IMR-90 (cell line): ENCODE data around the gene PFDN5. TPM values are rescaled to one million over a fixed set of nuclear protein-coding genes. Genes with fewer than 3 reads are reported as not detected.

Experiments used
- ATAC-seq: fragments of 200-7000 bp; cut with Tn5 transposase; 2 replicates; pipeline ENCODE4 v1.9.1; 2020; ENCODE audit warnings: low read depth, mild to moderate bottlenecking, moderate library complexity
- BruUV-seq: library from RNA; stranded (reverse); fragments of 400-500 nt; replicated peaks from 2 replicates; lab custom pipeline; 2021; lab: Mats Ljungman, UMichigan
- CTCF ChIA-PET: fragments of 300-600 bp; formaldehyde crosslinking; extraction: SDS; loops from one replicate; lab custom pipeline; 2021; ENCODE audit warnings: antibody characterized with exemption; lab: Yijun Ruan, JAX
- POLR2A ChIA-PET: fragments of 300-600 bp; sonication (Branson Sonifier 250); formaldehyde crosslinking; loops from one replicate; lab custom pipeline; 2022; ENCODE audit warnings: antibody characterized with exemption; ENCODE audit not compliant: unreplicated experiment; lab: Charles Lee
- DNase-seq: peaks from one replicate; pipeline ENCODE4 v3.0.0; 2013
- H2AFZ ChIP-seq: replicated peaks from 2 replicates; pipeline ENCODE3; 2013; ENCODE audit warnings: low read length, mild to moderate bottlenecking; ENCODE audit not compliant: poor library complexity
- H2AK5ac ChIP-seq: 2 replicates; pipeline ENCODE4 v1.6.1; 2013; ENCODE audit warnings: low read depth, low read length, inconsistent platforms
- H2AK9ac ChIP-seq: replicated peaks from 2 replicates; pipeline ENCODE3; 2013; ENCODE audit warnings: mild to moderate bottlenecking, low read depth, low read length, moderate library complexity; ENCODE audit not compliant: poor library complexity
- H2BK120ac ChIP-seq: 2 replicates; pipeline ENCODE4 v1.6.1; 2013; ENCODE audit warnings: low read depth, low read length, inconsistent platforms
- H2BK15ac ChIP-seq: 3 replicates; pipeline ENCODE4 v1.6.1; 2013; ENCODE audit warnings: low read depth, low read length, inconsistent platforms
- H2BK20ac ChIP-seq: 2 replicates; pipeline ENCODE4 v1.6.1; 2013; ENCODE audit warnings: low read depth, mild to moderate bottlenecking, inconsistent platforms, low read length, moderate library complexity
- H2BK5ac ChIP-seq: 2 replicates; pipeline ENCODE4 v1.6.1; 2013; ENCODE audit warnings: mild to moderate bottlenecking, low read depth, low read length, inconsistent platforms; ENCODE audit not compliant: poor library complexity, severe bottlenecking
- H3K14ac ChIP-seq: replicated peaks from 2 replicates; pipeline ENCODE4 v1.6.1; 2013; ENCODE audit warnings: low read depth, low read length, inconsistent platforms
- H3K18ac ChIP-seq: 2 replicates; pipeline ENCODE4 v1.6.1; 2013; ENCODE audit warnings: low read depth, low read length, control low read depth
- H3K23ac ChIP-seq: 2 replicates; pipeline ENCODE4 v1.6.1; 2013; ENCODE audit warnings: low read depth, low read length, inconsistent platforms
- H3K27ac ChIP-seq: 2 replicates; pipeline ENCODE4 v1.5.1; 2013; ENCODE audit warnings: mild to moderate bottlenecking, control low read depth, low read length; ENCODE audit not compliant: insufficient read depth
- H3K27me3 ChIP-seq: 2 replicates; pipeline ENCODE4 v1.6.1; 2013; ENCODE audit warnings: low read length; ENCODE audit not compliant: control insufficient read depth, insufficient read depth
- H3K36me3 ChIP-seq: 2 replicates; pipeline ENCODE4 v1.6.1; 2013; ENCODE audit warnings: low read length, mixed read lengths; ENCODE audit not compliant: control insufficient read depth, insufficient read depth
- H3K4ac ChIP-seq: 2 replicates; pipeline ENCODE4 v1.6.1; 2013; ENCODE audit warnings: low read depth, low read length, inconsistent platforms
- H3K4me1 ChIP-seq: 2 replicates; pipeline ENCODE4 v1.6.1; 2013; ENCODE audit warnings: low read length, mixed read lengths; ENCODE audit not compliant: control insufficient read depth, insufficient read depth
- H3K4me2 ChIP-seq: 2 replicates; pipeline ENCODE4 v1.6.1; 2013; ENCODE audit warnings: low read depth, mild to moderate bottlenecking, control low read depth, low read length, moderate library complexity
- H3K4me3 ChIP-seq: 2 replicates; pipeline ENCODE4 v1.5.1; 2013; ENCODE audit warnings: low read depth, mild to moderate bottlenecking, control low read depth, low read length, moderate library complexity; ENCODE audit not compliant: insufficient read depth
- H3K56ac ChIP-seq: 2 replicates; pipeline ENCODE4 v1.6.1; 2013; ENCODE audit warnings: low read length, inconsistent platforms; ENCODE audit not compliant: insufficient read depth; ENCODE audit errors: extremely low read depth
- H3K79me1 ChIP-seq, 2 experiments: 2 replicates each; pipeline ENCODE4 v1.6.1; 2013; ENCODE audit warnings: low read length in 2 of 2, inconsistent platforms in 1 of 2, low read depth in 1 of 2
- H3K9ac ChIP-seq: 2 replicates; pipeline ENCODE4 v1.6.1; 2013; ENCODE audit warnings: low read depth, low read length, control low read depth
- H3K9me1 ChIP-seq: 2 replicates; pipeline ENCODE4 v1.6.1; 2013; ENCODE audit warnings: low read length, inconsistent platforms; ENCODE audit not compliant: insufficient read depth
- H3K9me3 ChIP-seq: 2 replicates; pipeline ENCODE4 v1.6.1; 2013; ENCODE audit warnings: low read length; ENCODE audit not compliant: control insufficient read depth, insufficient read depth
- H4K20me1 ChIP-seq: 2 replicates; pipeline ENCODE4 v1.6.1; 2013; ENCODE audit warnings: low read length, inconsistent platforms; ENCODE audit not compliant: insufficient read depth
- H4K5ac ChIP-seq: 2 replicates; pipeline ENCODE4 v1.6.1; 2013; ENCODE audit warnings: mild to moderate bottlenecking, low read depth, low read length, control low read depth
- H4K8ac ChIP-seq, 2 experiments: 2 replicates each; pipeline ENCODE4 v1.6.1; 2013; ENCODE audit warnings: low read depth in 2 of 2, low read length in 2 of 2, control low read depth in 1 of 2, inconsistent platforms in 1 of 2
- H4K91ac ChIP-seq: 2 replicates; pipeline ENCODE4 v1.6.1; 2013; ENCODE audit warnings: low read depth, low read length, inconsistent platforms; ENCODE audit not compliant: insufficient read depth
- BHLHE40 ChIP-seq: fragments of 150-350 bp; IDR thresholded peaks from 2 replicates; pipeline ENCODE4 v1.6.1; 2016; ENCODE audit warnings: mild to moderate bottlenecking, low read depth, low read length
- CEBPB ChIP-seq: IDR thresholded peaks from 2 replicates; pipeline ENCODE4 v1.6.1; 2012; ENCODE audit warnings: low read depth, low read length, improper control_type of control experiment
- FOS ChIP-seq: fragments of 150-350 bp; IDR thresholded peaks from 2 replicates; pipeline ENCODE4 v1.6.1; 2016; ENCODE audit warnings: low read depth, low read length
- MXI1 ChIP-seq: IDR thresholded peaks from 2 replicates; pipeline ENCODE4 v1.6.1; 2012; ENCODE audit warnings: low read depth, mild to moderate bottlenecking, low read length, moderate library complexity, borderline replicate concordance
- NFE2L2 ChIP-seq: fragments of 150-350 bp; IDR thresholded peaks from 2 replicates; pipeline ENCODE4 v1.6.1; 2016; ENCODE audit warnings: low read depth, mild to moderate bottlenecking, low read length
- POLR2A ChIP-seq: IDR thresholded peaks from 2 replicates; pipeline ENCODE4 v1.6.1; 2012; ENCODE audit warnings: mild to moderate bottlenecking, low read depth, low read length
- RAD21 ChIP-seq: IDR thresholded peaks from 2 replicates; pipeline ENCODE4 v1.6.1; 2012; ENCODE audit warnings: low read length, improper control_type of control experiment
- RFX5 ChIP-seq: IDR thresholded peaks from 2 replicates; pipeline ENCODE4 v1.8.0; 2012; ENCODE audit warnings: low read depth, mild to moderate bottlenecking, low read length, moderate library complexity
- USF2 ChIP-seq: fragments of 150-350 bp; IDR thresholded peaks from 2 replicates; pipeline ENCODE4 v1.6.1; 2017; ENCODE audit warnings: mild to moderate bottlenecking, antibody characterized with exemption, low read length, low read depth
- WGBS, 2 experiments: methylation state at CpG; one replicate each; pipeline versions ENCODE4 v1.1.5 to v1.1.7; 2013; ENCODE audit warnings: missing lambda C conversion rate in 2 of 2; ENCODE audit not compliant: insufficient read length in 1 of 2; ENCODE audit errors: extremely low coverage in 2 of 2; 5-methylcytosine and 5-hydroxymethylcytosine counted together
- dilution Hi-C: fragments of 300-500 bp; cut with HindIII; formaldehyde crosslinking; loops from one replicate; pipeline ENCODE4 v1.14.3; 2018; ENCODE audit warnings: low sequenced_read_pairs; ENCODE audit not compliant: unreplicated experiment
- in situ Hi-C: fragments of 300-500 bp; cut with MboI; formaldehyde crosslinking; loops from 3 replicates; pipeline ENCODE4 v1.14.3; 2019; ENCODE audit warnings: low sequenced_read_pairs, inconsistent platforms, mixed read lengths
- intact Hi-C: fragments of 100-400 bp; cut with micrococcal nuclease; formaldehyde crosslinking; loops from 2 replicates; pipeline ENCODE4 v1.10.0; 2022
- polyA plus RNA-seq, 3 experiments: library from polyadenylated mRNA; depleted of rRNA; stranded (reverse); fragments of >200 nt; gene quantifications; 2 replicates each; pipeline ENCODE4 v1.2.3, GENCODE V29; 2012; ENCODE audit warnings: low replicate concordance in 1 of 3
- total RNA-seq: library from RNA; depleted of rRNA; stranded (reverse); fragments of >200 nt; gene quantifications from 2 replicates; pipeline ENCODE4 v1.2.3, GENCODE V29; 2012

PFDN5 gene
- total and polyA plus RNA-seq, 2 of the 4 experiments (the other 2 are of a cell fraction), result 1,011 to 1,338 TPM

- H3K27me3 ChIP-seq, result no peaks in the 10 kb centered on the region
- ChIA-PET POLR2A (interaction anchor here (0.6 to 1.5 kb wide), 2 partner anchors 25 to 73 kb away, joined by 4 to 5 read pairs; partner anchors contain the start of gene AAAS), CTCF (interaction anchor here (0.9 to 1.1 kb wide), 2 partner anchors 56 to 82 kb away, joined by 3 to 4 read pairs; no protein-coding TSS in a partner anchor)
- H3K4me1 ChIP-seq, result peaks cover 20% of the 10 kb centered on the region
- H3K56ac ChIP-seq, result peak overlapping the region; percentile 96
- H3K36me3 ChIP-seq, result peaks cover 3% of the 10 kb centered on the region
- H2AK9ac ChIP-seq, result peak overlapping the region; percentile 94
- no peak for DNase-seq
- peak overlapping the region; percentile 95 for H3K27ac ChIP-seq
- peaks cover 14 to 49% of the 10 kb centered on the region in 2 experiments for H3K79me1 ChIP-seq
- H4K91ac ChIP-seq, result peak overlapping the region; percentile 96
- peak overlapping the region; percentile 92 for H3K23ac ChIP-seq
- peak overlapping the region; percentile 59; the same call in 2 of the 3 replicates for H2BK15ac ChIP-seq
- no peaks in the 10 kb centered on the region for H3K9me3 ChIP-seq
- no peak for TF ChIP-seq POLR2A
- TF ChIP-seq CEBPB, result no peak
- TF ChIP-seq FOS, result no peak
- TF ChIP-seq MXI1, result no peak
- TF ChIP-seq BHLHE40, result no peak
- no peak for TF ChIP-seq RAD21
- TF ChIP-seq NFE2L2, result no peak
- no peak for TF ChIP-seq USF2
- TF ChIP-seq RFX5, result no peak
- in situ Hi-C loops, result no loop called here
- peak overlapping the region; percentile 64 for H2BK120ac ChIP-seq
- WGBS, 2 experiments, result 0% methylated on average over 3 of the region's 12 CpGs; no CpG with 5 or more reads in 1 of the 2 experiments
- intact Hi-C loops, result loop anchor here (5.0 kb wide), 2 partner anchors 139 to 244 kb away; partner anchors contain the start of gene TNS2
- H4K20me1 ChIP-seq, result peaks cover 5% of the 10 kb centered on the region; the same call in 1 of the 2 replicates
- peak overlapping the region; percentile 40; the same call in 1 of the 2 replicates for H2BK20ac ChIP-seq
- BruUV-seq, result TSS peak; percentile 60
- H4K5ac ChIP-seq, result peak overlapping the region; percentile 92
- H3K14ac ChIP-seq, result peak overlapping the region; percentile 96
- peak overlapping the region; percentile 95 for H2BK5ac ChIP-seq
- H3K9me1 ChIP-seq, result peaks cover 4% of the 10 kb centered on the region; the same call in 1 of the 2 replicates
- H3K4ac ChIP-seq, result peak overlapping the region; percentile 96
- peak overlapping the region; percentile 95 for H2AFZ ChIP-seq
- dilution Hi-C loops, result no loop called here
- H3K4me3 ChIP-seq, result peak overlapping the region; percentile 92
- no peak for ATAC-seq
- peak overlapping the region; percentile 84 to 96 for H4K8ac ChIP-seq
- H3K4me2 ChIP-seq, result peak overlapping the region; percentile 98
- peak overlapping the region; percentile 78 for H3K18ac ChIP-seq
- peak overlapping the region; percentile 98 for H2AK5ac ChIP-seq
- H3K9ac ChIP-seq, result peak overlapping the region; percentile 99
These were observed 513 bp downstream of the PFDN5 start for GRCh38 chr12:53295891-53296219.
